T-helper 2 cell (primary cell): ENCODE measurements around the gene L1CAM.

ENCODE experiments used
- DNase-seq, 5 experiments: peaks; one replicate each; pipeline versions ENCODE4 v3.0.0 to v3.0.0-alpha.2; 2012 to 2022

The L1CAM gene

DNA sequence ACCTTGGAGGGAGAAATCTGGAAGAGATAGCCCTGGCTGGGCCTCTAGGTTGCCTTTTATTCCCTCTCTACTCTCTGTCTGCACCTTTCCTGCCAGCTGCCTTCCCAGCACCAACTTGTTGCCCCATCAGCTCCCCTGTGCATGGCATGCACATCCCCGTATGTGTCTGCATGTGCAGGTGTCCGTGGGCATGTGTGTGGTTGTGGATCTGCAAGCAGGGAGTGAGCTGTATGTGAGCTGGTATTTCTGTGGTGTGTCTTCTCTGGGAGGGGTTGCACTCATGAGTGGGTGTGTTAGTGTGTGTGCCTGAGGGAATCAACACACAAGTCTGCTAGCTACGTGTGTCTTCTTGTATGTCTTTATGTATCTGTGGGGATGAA is 9.9 kb downstream of the L1CAM start:
- no peak for DNase-seq

DNA sequence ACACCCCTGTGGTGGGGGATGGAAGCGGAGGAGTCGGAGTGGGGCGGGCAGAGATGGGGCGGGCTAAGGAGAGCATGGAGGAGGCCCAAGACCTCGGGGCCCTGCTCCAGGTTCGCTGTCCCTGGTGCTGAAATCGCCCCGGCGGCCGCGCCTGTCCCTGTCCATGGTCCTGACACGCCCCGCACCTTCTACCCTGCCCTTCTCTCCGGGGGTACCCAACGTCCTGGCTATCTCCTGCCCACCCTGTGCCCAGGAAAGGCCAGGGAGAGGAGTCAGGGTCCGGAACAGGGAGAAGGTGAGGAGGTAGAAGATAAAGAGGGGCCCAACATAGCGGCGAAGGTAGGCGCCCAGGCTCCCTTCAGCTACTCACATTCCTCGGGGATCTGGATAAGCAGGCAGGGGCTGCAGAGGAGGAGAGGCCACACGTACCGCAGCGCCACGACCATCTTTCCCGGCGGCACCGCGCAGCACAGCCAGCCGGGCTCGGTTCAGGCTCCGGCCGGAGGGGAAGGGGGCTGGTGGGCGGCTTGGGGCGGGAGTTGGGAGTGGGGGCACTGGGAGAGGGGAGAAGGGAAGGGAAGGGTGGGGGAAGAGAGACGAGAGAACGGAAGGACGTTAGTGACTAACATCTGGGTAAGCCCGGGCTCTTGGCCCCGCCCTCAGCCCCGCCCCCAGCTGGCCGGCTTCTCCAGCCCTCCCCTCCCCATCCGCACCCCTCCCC is 10.4 kb downstream of the L1CAM start:
- DNase-seq = peak; percentile 33 to 61 (median 43)

DNA sequence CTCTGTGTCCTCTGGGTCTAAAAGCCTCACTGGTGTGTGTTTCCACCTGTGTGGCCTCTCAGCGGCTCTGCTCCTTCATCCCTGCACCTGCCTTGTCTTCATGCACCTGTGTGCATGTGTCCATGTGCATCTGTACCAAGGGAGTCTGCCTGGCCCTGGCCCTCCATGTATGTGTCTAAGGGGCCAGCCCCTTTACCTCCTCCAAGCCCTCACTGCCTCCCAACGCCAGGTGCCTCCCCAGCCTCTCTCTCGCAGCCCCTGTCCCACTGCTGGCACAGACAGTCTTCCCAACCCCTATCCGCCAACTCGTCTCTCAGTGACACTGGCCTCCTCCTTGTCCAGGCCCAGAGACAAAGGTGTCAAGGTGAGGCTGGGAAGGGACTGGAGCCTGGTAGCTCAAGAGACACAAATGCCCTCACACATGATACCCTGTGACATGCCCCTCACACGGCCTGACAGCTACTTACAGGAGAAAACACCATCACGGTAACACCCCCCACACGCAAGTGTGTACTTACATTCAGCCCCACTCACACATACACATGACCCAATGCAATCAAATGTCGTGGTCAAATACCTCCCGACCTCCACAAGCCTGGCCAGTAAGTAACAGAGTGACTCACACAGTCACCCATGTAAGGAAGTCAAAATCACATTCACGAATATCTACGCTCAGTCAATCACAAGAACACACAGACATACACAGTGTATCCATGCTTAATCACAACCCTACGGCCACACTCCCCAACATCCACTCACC is 11.4 kb downstream of the L1CAM start:
- no peak for DNase-seq

DNA sequence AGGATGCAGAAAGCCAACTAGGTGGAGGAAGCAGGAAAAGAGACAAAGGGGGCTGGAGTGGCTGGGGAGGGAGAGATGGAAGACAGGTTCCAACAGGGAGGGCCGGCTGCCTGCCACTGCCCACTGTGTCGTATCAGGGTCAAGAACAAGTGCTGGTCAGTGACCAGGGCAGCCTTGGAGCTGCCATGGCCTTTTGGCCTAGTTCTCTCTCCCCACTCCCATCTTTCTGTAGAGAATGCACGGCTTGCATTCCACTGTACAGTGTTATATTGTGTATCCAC is 11.9 kb downstream of the L1CAM start:
- DNase-seq = no peak

DNA sequence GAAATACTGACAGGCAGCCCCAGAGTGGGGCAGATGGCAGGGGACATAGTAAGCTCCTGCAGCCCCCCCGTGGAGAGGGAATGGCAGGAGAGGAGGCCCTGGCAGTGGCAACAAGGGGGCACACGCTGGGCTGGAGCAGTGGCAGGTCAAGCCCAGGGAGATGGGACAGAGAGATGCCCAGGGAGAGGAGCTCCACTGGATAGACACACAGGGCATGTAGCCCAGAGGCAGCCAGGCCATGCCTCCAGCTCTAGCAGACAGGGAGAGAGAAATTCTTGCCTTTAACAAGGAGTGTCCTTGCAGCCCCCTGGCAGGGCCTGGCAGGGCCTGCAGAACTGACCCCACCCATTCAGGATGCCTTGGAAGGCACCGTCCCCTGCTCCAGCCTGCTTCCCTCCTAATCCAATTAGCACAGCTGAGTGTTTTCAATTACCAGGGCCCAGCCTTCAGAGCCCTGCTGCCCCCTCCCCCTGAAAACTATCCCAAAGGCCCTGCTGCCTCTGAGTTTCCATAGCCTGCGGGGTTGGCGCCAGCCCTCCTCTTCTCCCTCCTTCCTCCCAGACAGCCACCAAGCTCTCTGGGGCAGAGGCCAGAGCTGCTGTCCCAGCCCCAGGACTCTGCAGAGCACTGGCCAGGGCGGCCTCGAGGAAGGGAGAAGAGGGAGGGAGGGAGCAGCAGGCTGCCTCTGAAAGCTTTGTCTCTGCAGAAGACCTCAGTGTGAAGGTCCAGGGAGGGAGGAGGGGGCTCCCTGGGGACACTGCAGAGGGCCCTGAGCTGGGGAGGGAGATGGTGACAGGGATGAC is 12.5 kb downstream of the L1CAM start:
- no peak for DNase-seq

DNA sequence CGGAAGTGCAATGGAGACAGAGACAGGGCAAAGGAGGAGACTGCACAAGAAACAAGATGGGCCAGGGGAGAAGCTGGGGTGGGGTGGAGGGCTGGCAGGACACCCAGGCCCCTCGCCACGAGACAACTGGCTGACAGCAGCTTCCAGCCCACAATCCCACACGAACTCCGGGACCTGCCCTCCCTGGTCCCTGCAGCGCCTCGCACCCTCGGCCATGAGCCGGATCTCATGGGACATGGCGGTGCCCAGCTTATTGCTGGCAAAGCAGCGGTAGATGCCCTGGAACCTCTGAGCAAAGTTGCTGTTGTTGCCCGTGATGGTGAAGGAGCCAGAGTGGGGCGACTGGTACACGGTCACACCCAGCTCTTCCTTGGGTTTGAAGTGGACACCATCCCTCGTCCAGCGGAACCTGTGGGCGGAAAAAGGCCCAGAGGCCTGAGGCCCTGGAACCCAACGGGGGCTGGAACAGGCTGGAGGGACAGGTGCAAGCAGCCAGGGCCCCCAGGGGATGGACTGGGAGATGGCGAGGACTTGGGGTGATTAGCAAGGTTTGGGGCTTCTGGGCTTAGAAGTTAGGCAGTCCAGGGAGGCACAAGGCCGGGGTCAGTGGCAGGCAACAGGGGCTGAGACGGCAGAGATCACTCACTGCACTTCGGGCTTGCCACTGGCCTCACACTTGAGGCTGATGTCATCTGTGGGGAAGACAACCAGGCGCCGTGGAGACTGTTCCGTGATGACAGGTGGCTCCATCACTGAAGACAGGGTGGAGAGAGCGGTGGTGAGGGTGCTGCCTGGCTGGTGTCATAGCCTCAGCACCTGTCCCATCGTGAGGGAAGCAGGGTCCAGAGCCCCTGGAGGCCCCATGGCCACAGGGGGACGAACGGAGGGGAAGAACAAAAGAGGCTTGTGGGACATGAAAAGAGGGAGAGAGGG is 13.8 kb downstream of the L1CAM start:
- DNase-seq = no peak

DNA sequence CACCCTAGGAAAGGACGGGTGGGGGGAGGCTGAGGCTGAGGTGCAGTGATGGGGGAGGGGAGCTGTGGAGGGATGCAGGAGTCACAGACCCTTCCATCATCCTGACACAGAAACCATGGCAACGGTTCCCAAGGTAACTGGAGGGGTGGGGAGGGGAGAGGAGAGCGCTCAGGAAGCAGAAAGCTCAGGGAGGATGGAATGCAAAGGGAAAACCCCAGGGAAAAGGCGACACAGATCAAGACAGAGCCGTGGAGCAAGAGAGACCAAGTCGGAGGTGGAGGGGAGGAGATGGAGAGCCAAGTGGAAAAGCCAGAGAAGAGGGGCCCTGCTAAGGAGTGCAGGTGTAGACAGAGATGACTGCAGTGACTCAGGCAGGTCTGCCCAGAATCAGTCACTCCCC is 14.5 kb downstream of the L1CAM start:
- no peak for DNase-seq

DNA sequence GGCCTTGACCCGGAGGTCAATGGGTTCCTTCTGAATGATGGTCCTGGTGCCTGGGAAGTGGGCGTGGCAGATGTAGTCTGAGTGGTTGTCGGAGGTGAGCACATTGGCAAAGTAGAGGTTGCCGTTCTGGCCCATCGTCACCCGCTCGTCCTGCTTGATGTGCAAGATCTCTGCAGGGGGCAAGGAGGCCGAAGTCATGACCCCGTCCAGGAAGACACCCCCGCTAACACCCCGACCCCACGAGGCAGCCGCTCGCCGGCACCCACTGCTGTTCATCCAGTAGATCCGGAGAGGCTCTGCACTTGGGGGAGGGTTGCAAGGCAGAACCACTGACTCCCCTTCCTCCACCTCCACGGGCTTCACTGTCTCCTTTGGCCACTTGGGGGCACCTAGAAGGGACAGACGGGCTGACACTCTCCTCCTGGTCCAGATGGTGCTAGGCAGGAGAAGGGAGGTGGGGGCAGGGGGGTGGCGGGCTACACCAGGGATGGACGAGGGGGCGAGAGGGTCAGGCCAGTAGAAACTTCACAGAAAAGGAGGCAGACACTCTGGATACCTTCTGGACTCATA is 15.1 kb downstream of the L1CAM start:
- no peak for DNase-seq

DNA sequence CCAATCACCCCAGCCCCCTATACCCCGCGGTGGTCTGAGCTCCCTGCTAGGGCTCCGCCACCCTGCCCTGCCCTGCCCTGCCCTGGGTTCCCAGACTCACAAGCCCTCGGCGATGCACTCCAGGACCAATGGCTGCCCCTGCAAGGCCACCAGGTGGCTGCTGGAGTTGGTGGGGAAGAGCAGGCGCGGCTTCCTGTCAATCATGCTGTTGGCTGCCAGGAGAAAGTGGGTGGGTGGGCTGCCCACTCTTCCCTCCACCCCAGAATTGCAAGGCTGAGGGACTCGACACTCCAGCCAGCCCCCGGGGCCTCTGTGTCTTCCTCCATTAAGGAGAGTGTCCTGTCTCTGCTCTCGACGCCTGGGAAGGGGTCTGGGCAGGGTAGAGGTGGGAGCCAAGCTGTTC is 15.7 kb downstream of the L1CAM start:
- no peak for DNase-seq

DNA sequence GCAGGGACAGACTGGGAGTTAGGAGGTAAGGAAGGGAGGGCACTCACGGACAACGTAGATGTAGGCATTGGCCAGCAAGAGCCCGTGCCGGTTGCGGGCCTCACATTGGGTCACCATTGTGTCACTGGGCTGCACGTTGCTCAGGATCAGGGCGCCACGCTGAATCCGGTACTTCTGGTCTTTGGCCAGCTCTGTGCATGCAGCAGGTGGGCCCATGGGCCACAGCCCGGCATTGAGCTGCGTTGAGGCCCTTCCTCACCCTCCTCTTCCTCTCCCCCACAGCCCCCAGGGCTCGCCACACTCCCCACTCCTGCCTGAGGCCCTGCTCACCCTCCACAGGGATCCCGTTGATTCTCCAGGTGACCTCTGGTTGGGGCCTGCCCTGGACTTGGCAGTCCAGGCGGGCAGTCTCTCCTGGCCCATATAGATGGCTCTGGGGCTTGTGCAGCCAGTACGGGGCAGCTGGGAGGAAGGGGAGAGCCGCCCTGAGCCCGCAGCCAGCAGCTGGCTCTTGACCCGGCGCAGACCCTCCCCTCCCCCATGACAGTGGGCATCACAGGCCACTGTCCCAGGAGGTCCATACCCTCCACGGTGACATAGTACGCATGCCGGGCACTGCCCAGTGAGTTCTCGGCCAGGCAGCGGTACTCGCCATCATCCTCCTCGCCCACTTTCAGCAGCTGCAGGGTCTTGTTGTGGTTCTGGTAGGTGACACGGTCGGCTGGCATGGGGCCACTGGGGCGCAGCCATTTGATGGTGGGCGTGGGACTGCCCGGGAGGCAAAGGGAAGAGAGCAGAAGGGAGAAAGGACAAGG is 16.3 kb downstream of the L1CAM start:
- DNase-seq = no peak

DNA sequence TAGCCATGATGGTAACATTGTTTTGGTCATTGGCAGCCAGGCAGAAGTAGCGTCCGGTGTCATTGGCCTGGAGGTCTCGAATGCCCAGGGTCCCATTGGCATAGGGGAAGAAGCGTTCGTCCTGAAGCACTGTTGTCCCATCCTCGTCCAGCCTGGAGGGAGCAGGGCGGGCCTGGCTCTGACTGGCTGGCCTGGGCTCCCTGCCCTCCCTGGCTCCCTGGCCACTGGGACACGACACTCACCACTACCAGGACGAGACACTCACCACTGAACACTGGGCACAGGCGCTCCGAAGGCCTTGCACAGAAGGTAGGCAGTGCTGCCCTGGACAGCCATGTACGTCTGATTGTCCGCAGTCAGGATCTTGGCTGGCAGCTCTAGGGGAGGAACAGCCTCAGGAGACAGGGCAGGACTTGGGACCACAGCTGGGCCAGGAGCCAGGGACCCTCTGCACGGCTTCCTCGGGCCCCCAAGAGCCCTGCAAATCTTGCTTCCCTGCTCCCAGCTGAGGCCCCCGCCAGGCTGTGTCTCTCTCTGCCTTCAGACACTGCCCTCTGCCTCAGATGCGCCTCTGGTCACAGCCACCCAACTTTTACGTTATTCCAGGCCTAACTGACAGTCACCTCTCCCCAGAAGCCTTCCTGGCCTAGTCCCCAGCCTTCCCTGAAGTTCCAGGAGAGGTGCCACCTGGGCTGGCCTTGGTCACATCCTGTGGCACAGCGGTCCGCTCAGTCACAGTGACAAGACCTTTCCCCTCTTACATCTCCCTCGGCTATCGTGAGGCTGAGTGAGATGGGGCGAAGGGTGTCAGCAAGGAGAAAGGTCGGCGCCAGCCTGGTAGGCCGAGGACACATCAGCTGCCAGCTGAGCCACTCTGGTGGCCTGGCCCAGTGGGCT is 17.1 kb downstream of the L1CAM start:
- no peak for DNase-seq

DNA sequence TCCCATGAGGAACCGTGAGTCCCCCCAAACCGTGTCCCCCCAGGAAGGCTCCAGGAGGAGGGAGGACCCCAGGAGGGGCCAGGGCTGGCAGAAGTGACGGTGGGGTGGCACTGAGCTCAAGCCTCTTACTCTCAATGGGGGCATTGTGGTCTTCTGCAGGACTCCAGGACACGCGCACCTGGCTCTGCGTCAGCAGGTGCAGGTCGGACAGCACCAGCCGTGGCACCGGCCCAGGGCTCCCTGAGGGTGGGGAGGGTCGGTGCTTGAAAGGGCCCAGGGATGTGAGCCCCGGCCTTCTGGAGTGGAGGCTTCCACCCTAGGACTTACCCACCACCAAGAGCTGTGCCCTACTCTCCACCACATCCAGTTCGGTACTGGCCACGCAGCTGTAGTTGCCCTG is 18.3 kb downstream of the L1CAM start:
- DNase-seq = no peak

DNA sequence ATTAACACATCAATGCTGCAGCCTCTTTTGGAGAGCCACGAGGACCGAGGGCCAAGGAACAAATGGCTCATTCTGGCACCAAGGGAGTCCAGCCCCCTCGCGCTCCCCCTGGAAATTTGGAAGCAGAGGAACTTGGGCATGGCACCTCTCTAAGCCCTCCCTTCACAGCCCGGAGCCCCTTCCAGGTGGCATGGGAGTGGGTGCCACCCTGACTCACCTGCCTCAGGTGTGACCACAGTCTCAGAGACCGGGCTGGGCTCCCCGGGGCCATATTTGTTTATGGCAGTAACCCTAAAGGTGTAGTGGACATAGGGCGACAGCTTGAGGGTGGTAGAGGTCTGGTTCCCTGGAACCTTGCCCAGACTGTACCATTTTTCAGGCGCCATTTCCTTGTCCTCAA is 18.8 kb downstream of the L1CAM start:
- DNase-seq = no peak

DNA sequence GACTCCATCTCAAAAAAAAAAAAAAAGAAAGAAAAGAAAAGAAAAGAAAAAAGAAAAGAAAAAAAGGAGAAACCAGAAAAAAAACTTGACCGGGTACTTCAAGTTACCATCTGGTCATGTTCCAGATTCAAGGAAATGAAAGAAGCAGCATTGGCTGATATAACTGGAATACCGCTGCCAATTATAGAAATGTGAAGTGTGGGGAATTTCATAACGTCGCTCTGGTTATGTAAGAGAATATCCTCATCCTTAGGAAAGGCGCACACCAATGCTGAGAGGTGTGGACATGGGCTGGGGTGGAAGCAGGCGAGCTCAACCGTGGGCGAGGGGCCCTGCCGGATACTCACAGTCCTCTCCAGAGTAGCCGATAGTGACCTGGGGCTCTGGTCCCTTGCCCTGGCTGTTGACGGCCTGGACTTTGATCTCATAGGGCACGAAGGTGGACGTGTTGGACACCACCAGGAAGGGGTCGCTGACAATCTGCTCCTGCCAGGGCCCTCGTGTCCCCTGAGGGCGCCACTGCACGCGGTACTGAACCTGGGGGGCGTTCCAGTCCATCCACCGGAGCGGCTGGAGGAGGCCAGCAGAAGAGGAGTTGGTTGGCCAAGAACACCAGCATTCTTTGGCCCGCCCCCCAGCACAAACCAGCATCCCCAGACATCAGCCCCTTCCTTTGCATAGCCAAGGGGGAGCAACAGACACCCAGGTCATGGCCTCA is 19.5 kb downstream of the L1CAM start:
- DNase-seq = no peak

DNA sequence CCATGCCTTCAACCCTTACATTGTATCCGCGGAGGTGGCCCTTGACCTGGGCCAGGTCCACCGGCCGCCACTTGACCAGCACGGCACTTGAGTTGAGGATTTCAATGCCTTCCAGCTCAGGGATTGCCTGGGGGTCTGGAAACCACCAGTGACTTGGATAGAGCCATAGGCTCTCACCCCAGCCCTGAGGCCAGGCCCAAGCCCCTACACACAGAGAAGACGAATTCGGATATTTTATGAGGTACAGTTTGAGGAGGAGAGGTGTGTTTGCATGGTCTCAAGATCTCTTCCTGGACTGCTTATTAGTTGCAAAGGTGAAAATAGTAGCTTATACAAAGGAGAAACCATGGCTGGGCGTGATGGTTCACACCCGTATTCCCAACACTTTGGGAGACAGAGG is 20.3 kb downstream of the L1CAM start:
- no peak for DNase-seq

DNA sequence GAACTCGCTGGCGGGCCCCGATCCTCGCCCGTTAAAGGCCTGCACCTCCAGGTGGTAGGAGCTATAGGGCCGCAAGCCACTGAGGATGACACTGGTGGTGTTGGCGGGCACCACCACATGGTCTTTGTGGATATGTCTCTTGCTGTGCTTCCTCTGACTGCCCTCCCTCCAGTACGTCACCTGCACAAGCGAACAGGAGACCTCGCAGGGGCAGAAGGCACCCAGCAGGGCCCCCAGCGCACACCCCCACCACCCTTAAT is 20.7 kb downstream of the L1CAM start:
- no peak for DNase-seq

DNA sequence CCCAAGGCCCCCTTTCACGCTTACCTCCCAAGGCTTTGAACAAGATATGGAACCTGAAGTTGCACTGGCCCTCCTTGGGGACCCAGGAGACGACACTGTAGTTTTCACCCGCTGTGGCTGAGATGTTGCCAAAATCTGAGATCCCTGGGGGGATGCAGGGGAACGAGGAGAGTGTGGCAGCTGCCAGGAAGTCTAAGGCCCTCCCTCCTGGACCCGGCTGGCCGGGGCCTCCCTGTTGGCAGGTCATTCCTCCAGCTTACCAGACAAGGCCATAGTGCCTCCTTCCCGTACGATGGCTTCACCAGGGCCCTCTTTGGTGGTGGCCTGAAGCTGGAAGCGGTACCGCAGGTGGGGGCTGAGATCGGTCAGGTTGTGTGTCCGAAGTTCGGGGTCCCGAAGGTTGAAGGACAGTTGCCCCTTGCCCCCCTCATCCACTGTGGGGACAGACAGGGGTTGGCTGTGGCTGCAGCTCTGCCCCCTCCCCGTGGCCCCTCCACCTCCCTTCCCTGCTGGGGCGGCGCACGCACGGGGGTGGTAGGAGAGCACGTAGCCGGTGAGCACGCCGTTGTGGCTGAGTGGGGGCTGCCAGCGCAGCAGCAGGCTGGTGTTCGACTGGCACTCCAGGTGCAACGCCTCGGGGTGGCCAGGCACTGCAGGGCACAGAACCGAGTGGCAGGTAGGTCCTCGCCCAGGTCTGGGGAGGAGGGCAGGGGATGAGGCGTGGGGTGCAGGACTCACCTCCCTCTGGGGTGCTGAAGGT is 21.2 kb downstream of the L1CAM start:
- no peak for DNase-seq

DNA sequence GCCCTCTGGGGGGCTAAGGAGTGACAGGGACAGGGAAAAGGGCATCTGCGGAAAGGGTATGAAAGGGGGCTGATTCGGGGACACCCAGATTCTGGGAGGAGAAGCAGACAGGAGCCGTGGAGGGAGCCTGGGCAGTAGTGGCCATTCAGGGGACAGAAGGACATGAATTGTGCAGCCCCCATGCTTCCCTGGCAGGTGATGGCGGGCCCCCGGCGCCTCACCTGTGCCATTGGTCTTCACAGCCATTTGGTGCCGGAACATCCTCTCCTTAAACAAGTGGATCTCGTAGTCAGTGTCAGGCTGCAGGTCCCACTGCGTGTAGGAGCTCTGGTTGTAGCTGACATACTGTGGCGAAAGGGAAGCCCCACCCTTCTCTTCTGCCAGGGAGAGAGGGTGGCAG is 21.9 kb downstream of the L1CAM start:
- DNase-seq = no peak

DNA sequence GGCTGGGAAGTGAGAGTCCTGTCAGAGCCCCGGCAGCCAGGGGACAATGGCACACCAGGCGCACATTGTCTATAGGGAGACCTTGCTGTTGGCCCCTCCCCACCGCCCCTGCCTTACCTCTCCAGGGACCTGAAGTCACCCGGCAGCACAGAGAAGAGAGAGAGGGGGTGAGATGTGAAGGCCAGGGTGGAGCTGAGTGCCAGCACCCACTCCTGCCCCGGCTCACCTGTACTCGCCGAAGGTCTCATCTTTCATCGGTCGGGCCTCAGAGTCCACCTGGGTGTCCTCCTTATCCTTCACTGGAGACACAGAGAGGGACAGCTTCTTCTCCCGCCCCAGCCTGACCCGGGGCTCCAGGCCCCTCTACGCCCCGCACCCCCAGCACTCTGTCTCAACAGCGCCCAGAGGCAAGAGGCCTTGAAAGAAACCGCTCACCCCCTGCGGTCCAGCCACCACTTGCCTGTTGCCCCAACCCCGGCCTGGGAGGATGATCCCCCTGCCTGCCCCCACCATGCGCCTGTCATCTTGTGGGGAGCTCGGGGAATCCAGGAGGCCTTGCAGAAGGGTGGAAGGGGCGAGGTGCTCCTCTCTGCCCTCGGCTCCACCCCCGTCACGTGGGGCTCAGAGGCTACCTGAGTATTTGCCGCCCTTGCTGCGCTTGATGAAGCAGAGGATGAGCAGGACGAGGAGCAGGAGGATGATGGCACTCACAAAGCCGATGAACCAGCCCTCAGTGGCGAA is 22.6 kb downstream of the L1CAM start:
- no peak for DNase-seq
